Measurements from ENCODE around the gene NHS. TPM values are rescaled to one million over a fixed set of nuclear protein-coding genes. Genes with fewer than 3 reads are reported as not detected.

NHS gene
- total and polyA plus RNA-seq, 9 donors: 1.2 to 3.0 (median 1.8) TPM

- DNase-seq: peak; percentile 79
- no peaks in the 10 kb centered on the region for H3K9me3 ChIP-seq (replicated peaks; ENCODE audit: control insufficient read depth, low read depth, low read length)
- peaks cover 12% of the 10 kb centered on the region for H3K27me3 ChIP-seq (ENCODE audit: control insufficient read depth, insufficient read depth, low read length)
- no peak overlapping the region for H3K4me3 ChIP-seq (ENCODE audit: low read length)
- H3K27ac ChIP-seq (ENCODE audit: low read length): no peak overlapping the region
- H3K36me3 ChIP-seq (ENCODE audit: control insufficient read depth, insufficient read depth, low read length): no peaks in the 10 kb centered on the region
- WGBS (ENCODE audit: insufficient coverage): 30% methylated on average over 2 of the region's 9 CpGs
- H3K4me1 ChIP-seq (ENCODE audit: control insufficient read depth, insufficient read depth, low read length): no peaks in the 10 kb centered on the region
Observed at GRCh38 chrX:17590892-17591740, 216.1 kb downstream of the NHS start.

GRCh38 chrX:17591741-17592110 lies 216.7 kb downstream of the NHS start:
- Histone ChIP-seq H3K27me3 (ENCODE audit: control insufficient read depth, insufficient read depth, low read length) (peaks cover 12% of the 10 kb centered on the region), H3K4me1 (ENCODE audit: control insufficient read depth, insufficient read depth, low read length) (no peaks in the 10 kb centered on the region), H3K36me3 (ENCODE audit: control insufficient read depth, insufficient read depth, low read length) (no peaks in the 10 kb centered on the region), H3K9me3 (replicated peaks; ENCODE audit: control insufficient read depth, low read depth, low read length) (no peaks in the 10 kb centered on the region), H3K27ac (ENCODE audit: low read length) (no peak overlapping the region), H3K4me3 (ENCODE audit: low read length) (no peak overlapping the region)
- peak; percentile 80 for DNase-seq
- WGBS (ENCODE audit: insufficient coverage): 43% methylated on average over 1 of the region's 4 CpGs

GRCh38 chrX:17592117-17592516 lies 217.1 kb downstream of the NHS start:
- Histone ChIP-seq H3K4me3 (ENCODE audit: low read length) (no peak overlapping the region), H3K36me3 (ENCODE audit: control insufficient read depth, insufficient read depth, low read length) (no peaks in the 10 kb centered on the region), H3K27me3 (ENCODE audit: control insufficient read depth, insufficient read depth, low read length) (peaks cover 15% of the 10 kb centered on the region), H3K9me3 (replicated peaks; ENCODE audit: control insufficient read depth, low read depth, low read length) (no peaks in the 10 kb centered on the region), H3K27ac (ENCODE audit: low read length) (no peak overlapping the region), H3K4me1 (ENCODE audit: control insufficient read depth, insufficient read depth, low read length) (no peaks in the 10 kb centered on the region)
- DNase-seq: peak; percentile 33
- WGBS (ENCODE audit: insufficient coverage): no CpG with 5 or more reads among the region's 1 CpG

GRCh38 chrX:17594693-17595092 lies 219.7 kb downstream of the NHS start:
- H3K4me3 ChIP-seq (ENCODE audit: low read length): no peak overlapping the region
- DNase-seq: no peak
- H3K36me3 ChIP-seq (ENCODE audit: control insufficient read depth, insufficient read depth, low read length): no peaks in the 10 kb centered on the region
- H3K27me3 ChIP-seq (ENCODE audit: control insufficient read depth, insufficient read depth, low read length): peaks cover 20% of the 10 kb centered on the region
- H3K9me3 ChIP-seq (replicated peaks; ENCODE audit: control insufficient read depth, low read depth, low read length): no peaks in the 10 kb centered on the region
- H3K4me1 ChIP-seq (ENCODE audit: control insufficient read depth, insufficient read depth, low read length): peaks cover 4% of the 10 kb centered on the region
- WGBS (ENCODE audit: insufficient coverage): 88% methylated on average over 2 of the region's 2 CpGs
- no peak overlapping the region for H3K27ac ChIP-seq (ENCODE audit: low read length)

DNA sequence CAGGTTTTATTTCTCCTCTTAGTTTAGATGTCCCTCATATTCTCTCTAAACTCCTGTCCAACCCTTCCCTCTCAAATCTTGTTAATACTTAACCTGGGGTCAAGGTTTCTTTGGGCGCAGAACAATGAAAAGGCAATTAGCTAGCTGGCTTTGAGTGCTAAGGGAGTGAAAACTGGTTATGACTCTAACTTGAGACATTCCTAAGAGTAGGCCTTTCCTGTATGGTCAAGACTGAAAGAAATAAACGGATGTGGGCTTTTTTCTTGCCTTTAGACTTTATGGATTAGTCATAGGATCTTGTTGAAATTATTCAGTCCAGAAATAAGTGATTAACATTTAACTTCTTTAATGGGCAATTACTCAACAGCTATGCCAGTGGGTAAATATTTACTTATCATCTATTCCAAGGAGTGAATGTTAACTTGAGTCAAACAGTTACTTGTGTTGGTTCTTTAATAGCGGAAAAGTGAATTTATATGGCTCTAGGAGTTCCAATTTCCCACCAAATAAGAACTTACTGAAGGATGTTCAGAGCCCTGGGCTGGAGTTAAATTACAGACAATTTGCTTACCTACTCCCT lies 220.5 kb downstream of the NHS start:
- no peak for DNase-seq
- WGBS (ENCODE audit: insufficient coverage): no CpG with 5 or more reads among the region's 3 CpGs
- Histone ChIP-seq H3K27ac (ENCODE audit: low read length) (no peak overlapping the region), H3K9me3 (replicated peaks; ENCODE audit: control insufficient read depth, low read depth, low read length) (no peaks in the 10 kb centered on the region), H3K4me3 (ENCODE audit: low read length) (no peak overlapping the region), H3K4me1 (ENCODE audit: control insufficient read depth, insufficient read depth, low read length) (peaks cover 4% of the 10 kb centered on the region), H3K36me3 (ENCODE audit: control insufficient read depth, insufficient read depth, low read length) (no peaks in the 10 kb centered on the region), H3K27me3 (ENCODE audit: control insufficient read depth, insufficient read depth, low read length) (peaks cover 20% of the 10 kb centered on the region)

GRCh38 chrX:17596061-17596460 lies 221.1 kb downstream of the NHS start:
- no peaks in the 10 kb centered on the region for H3K36me3 ChIP-seq (ENCODE audit: control insufficient read depth, insufficient read depth, low read length)
- no peak overlapping the region for H3K27ac ChIP-seq (ENCODE audit: low read length)
- peaks cover 4% of the 10 kb centered on the region for H3K4me1 ChIP-seq (ENCODE audit: control insufficient read depth, insufficient read depth, low read length)
- no peak overlapping the region for H3K4me3 ChIP-seq (ENCODE audit: low read length)
- no peak for DNase-seq
- peaks cover 20% of the 10 kb centered on the region for H3K27me3 ChIP-seq (ENCODE audit: control insufficient read depth, insufficient read depth, low read length)
- H3K9me3 ChIP-seq (replicated peaks; ENCODE audit: control insufficient read depth, low read depth, low read length): no peaks in the 10 kb centered on the region

DNA sequence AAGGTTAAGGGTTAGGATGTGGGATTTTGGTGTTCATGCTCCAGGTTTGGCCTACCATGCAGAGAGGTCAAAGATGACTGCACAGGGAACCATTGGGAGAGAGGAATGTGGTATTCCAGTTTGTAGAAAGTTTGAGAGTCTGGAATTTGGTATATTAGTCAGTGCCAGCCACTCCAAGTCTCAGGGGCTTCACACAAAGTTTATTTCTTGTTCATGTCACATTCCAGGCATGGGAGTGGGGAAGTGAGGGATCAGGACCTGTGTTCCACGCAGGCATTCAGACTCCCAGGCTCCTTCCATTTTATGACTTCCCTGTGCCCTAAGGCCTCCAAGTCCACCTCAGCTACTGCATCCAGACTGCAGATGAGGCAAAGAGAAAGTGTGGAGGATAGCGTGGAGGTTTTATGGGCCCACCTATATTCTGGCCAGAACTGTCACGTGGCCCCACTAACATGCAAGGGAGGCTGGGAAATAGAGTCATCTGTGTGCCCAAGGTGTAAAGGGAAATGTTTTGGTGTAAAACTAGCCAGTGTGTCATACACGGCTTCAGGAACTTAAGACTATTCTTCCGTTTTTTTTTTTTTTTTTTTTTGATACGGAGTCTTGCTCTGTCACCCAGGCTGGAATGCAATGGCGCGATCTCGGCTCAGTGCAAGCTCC lies 221.7 kb downstream of the NHS start:
- Histone ChIP-seq H3K4me1 (ENCODE audit: control insufficient read depth, insufficient read depth, low read length) (peaks cover 4% of the 10 kb centered on the region), H3K27me3 (ENCODE audit: control insufficient read depth, insufficient read depth, low read length) (peaks cover 20% of the 10 kb centered on the region), H3K9me3 (replicated peaks; ENCODE audit: control insufficient read depth, low read depth, low read length) (no peaks in the 10 kb centered on the region), H3K36me3 (ENCODE audit: control insufficient read depth, insufficient read depth, low read length) (no peaks in the 10 kb centered on the region), H3K4me3 (ENCODE audit: low read length) (no peak overlapping the region), H3K27ac (ENCODE audit: low read length) (no peak overlapping the region)
- WGBS (ENCODE audit: insufficient coverage): 62% methylated on average over 5 of the region's 9 CpGs
- DNase-seq: no peak

GRCh38 chrX:17597327-17597726 lies 222.3 kb downstream of the NHS start:
- Histone ChIP-seq H3K4me3 (ENCODE audit: low read length) (no peak overlapping the region), H3K27ac (ENCODE audit: low read length) (peak overlapping the region; percentile 42), H3K36me3 (ENCODE audit: control insufficient read depth, insufficient read depth, low read length) (no peaks in the 10 kb centered on the region), H3K27me3 (ENCODE audit: control insufficient read depth, insufficient read depth, low read length) (peaks cover 20% of the 10 kb centered on the region), H3K9me3 (replicated peaks; ENCODE audit: control insufficient read depth, low read depth, low read length) (no peaks in the 10 kb centered on the region), H3K4me1 (ENCODE audit: control insufficient read depth, insufficient read depth, low read length) (peaks cover 4% of the 10 kb centered on the region)
- DNase-seq: peak; percentile 43
- WGBS (ENCODE audit: insufficient coverage): no CpG with 5 or more reads among the region's 7 CpGs

GRCh38 chrX:17597836-17598439 lies 222.9 kb downstream of the NHS start:
- 11% methylated on average over 1 of the region's 6 CpGs for WGBS (ENCODE audit: insufficient coverage)
- peak overlapping the region; percentile 42 for H3K27ac ChIP-seq (ENCODE audit: low read length)
- no peak overlapping the region for H3K4me3 ChIP-seq (ENCODE audit: low read length)
- H3K36me3 ChIP-seq (ENCODE audit: control insufficient read depth, insufficient read depth, low read length): no peaks in the 10 kb centered on the region
- no peaks in the 10 kb centered on the region for H3K9me3 ChIP-seq (replicated peaks; ENCODE audit: control insufficient read depth, low read depth, low read length)
- H3K4me1 ChIP-seq (ENCODE audit: control insufficient read depth, insufficient read depth, low read length): peaks cover 4% of the 10 kb centered on the region
- H3K27me3 ChIP-seq (ENCODE audit: control insufficient read depth, insufficient read depth, low read length): peaks cover 23% of the 10 kb centered on the region
- DNase-seq: peak; percentile 83

All from muscle of leg (tissue), 11 donors.